ENCODE measurements around the gene UBE2U. TPM values are rescaled to one million over a fixed set of nuclear protein-coding genes. Genes with fewer than 3 reads are reported as not detected.

UBE2U gene, protein sequence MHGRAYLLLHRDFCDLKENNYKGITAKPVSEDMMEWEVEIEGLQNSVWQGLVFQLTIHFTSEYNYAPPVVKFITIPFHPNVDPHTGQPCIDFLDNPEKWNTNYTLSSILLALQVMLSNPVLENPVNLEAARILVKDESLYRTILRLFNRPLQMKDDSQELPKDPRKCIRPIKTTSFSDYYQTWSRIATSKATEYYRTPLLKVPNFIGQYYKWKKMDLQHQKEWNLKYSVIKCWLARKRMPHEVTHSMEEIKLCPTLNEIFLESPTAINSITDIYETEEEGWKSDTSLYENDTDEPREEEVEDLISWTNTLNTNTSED
- not detected for total RNA-seq

DNA sequence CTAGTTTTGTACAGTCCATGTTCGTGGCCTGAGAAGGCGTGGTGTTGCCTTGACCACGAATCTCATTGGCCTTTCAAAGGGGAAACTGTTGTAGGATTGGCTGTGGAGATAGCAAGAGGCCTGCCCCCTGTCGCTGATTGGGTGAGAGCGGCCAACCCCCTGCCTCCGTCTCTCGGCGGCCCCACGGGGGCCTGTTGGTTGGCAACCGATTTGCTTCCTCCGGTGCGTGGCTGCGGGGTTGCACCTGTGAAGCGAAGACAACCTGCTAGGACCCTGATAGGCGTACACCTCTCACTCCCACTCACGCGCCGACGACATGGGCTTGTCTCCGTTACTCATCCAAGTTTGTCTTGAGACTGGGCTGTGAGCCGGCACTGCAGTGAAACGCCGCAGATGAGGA is at the start of gene UBE2U:
UBE2U (plus strand) TSS at position 204 of the 400 bp plus-strand sequence. CDS start 428 bp downstream, outside the sequence.
- Histone ChIP-seq H3K36me3 (no peaks in the 10 kb centered on the region), H3K4me3 (no peak within 1 kb of the TSS), H3K9me3 (no peaks in the 10 kb centered on the region), H3K27ac (no peak within 1 kb of the TSS), H3K27me3 (no peaks in the 10 kb centered on the region), H3K4me1 (no peaks in the 10 kb centered on the region)
- intact Hi-C loops (cut with DNase I) = no loop called here
- DNase-seq (ENCODE audit: low spot score in 2 of 2) = no peak
- TF ChIP-seq, protein P1, sequence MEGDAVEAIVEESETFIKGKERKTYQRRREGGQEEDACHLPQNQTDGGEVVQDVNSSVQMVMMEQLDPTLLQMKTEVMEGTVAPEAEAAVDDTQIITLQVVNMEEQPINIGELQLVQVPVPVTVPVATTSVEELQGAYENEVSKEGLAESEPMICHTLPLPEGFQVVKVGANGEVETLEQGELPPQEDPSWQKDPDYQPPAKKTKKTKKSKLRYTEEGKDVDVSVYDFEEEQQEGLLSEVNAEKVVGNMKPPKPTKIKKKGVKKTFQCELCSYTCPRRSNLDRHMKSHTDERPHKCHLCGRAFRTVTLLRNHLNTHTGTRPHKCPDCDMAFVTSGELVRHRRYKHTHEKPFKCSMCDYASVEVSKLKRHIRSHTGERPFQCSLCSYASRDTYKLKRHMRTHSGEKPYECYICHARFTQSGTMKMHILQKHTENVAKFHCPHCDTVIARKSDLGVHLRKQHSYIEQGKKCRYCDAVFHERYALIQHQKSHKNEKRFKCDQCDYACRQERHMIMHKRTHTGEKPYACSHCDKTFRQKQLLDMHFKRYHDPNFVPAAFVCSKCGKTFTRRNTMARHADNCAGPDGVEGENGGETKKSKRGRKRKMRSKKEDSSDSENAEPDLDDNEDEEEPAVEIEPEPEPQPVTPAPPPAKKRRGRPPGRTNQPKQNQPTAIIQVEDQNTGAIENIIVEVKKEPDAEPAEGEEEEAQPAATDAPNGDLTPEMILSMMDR (IDR thresholded peaks at IDR 0.05) = no peak

DNA sequence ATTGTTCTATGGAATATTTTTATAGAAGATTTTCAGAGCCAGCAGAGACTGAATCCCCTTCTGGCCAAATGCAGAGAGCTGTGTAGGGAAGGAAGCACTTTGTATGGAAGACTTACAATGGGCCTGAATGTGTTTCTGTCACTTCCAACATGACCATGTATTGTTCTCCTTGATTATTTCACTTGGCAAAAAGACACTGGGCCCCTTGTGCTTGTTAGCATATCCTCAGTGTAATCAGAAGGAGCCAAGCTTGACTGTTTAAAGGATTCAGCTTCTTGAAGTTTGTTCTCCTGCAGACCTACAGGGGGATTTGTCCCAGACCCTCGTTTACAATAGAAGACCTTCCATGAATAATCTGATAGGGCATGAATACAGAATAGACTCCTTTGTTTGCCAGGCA is 48.1 kb upstream of the UBE2U start:
- no peak for DNase-seq (ENCODE audit: low spot score in 2 of 2)
- peaks cover 0 to 10% of the 10 kb centered on the region in 2 donors for H3K36me3 ChIP-seq
- H3K4me3 ChIP-seq = no peak overlapping the region
- TF ChIP-seq, protein P1 (IDR thresholded peaks at IDR 0.05) = no peak
- intact Hi-C loops (cut with DNase I) = no loop called here
- H3K27me3 ChIP-seq = no peaks in the 10 kb centered on the region
- H3K27ac ChIP-seq = no peak overlapping the region
- peaks cover 0 to 2% of the 10 kb centered on the region in 2 donors for H3K4me1 ChIP-seq
- no peaks in the 10 kb centered on the region for H3K9me3 ChIP-seq

DNA sequence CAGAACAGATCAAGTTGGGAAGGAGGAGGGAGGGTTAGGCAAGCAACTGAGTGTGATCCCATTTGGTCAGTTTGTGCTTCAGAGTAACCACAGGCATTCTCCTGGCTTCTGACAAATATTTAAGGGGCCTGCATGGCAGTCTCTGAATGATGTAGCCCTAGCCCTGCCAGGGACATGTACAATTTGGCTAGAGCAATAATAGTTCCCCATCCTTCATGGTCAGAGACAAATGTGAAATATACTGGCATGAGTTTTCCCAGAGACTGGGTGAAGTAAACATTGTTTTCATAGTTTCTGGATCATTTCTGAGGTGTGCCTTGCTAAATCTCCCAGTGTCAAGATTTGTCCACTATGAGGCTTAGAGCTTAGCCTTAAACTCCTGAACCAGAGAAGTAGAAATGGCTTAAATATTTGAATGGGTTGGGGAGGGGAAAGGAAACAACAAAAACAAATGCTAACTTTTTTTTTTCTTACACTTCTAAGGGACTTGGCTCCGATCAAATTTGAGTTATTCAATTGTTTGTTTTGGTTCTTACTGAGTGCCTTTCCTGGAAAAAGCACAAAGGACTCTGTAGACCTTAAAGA is 42.0 kb upstream of the UBE2U start:
- Histone ChIP-seq H3K9me3 (no peaks in the 10 kb centered on the region), H3K27ac (peak overlapping the region; percentile 70 to 80), H3K4me1 (peaks cover 12 to 32% of the 10 kb centered on the region in 2 donors), H3K36me3 (peaks cover 0 to 10% of the 10 kb centered on the region in 2 donors), H3K4me3 (no peak overlapping the region), H3K27me3 (no peaks in the 10 kb centered on the region)
- TF ChIP-seq, protein P1 (IDR thresholded peaks at IDR 0.05) = no peak
- peak in 1 of 2 donors; percentile 74 for DNase-seq (ENCODE audit: low spot score in 2 of 2)
- intact Hi-C loops (cut with DNase I) = loop anchor here (5.0 kb wide), 2 partner anchors 469 to 484 kb away; no protein-coding TSS in a partner anchor

DNA sequence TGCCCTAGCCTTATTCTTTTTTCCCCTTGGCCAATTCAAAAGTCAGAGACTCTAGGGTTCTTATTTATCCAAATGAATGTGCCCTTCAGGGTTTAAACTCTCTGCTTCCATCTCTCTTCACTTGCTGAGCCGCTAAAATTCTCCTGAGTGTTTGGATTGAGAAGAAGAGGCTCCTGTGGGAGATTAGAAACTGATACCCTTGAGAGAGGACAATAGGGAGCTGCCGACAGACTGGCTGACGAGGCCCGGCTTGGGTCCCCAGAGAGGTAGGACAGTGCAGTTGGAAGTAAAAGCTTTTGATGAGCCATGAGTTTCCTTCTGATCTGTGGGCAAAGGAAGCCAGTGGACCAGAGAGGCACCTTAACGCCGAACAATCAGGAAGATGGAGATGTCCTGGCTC is 41.3 kb upstream of the UBE2U start:
- DNase-seq (ENCODE audit: low spot score in 2 of 2) = no peak
- H3K4me3 ChIP-seq = no peak overlapping the region
- H3K4me1 ChIP-seq = peaks cover 12 to 32% of the 10 kb centered on the region in 2 donors
- no peaks in the 10 kb centered on the region for H3K9me3 ChIP-seq
- H3K36me3 ChIP-seq = peaks cover 0 to 10% of the 10 kb centered on the region in 2 donors
- TF ChIP-seq, protein P1 (IDR thresholded peaks at IDR 0.05) = no peak
- no peaks in the 10 kb centered on the region for H3K27me3 ChIP-seq
- intact Hi-C loops (cut with DNase I) = loop anchor here (2.0 to 5.0 kb wide), 3 partner anchors 389 to 485 kb away; no protein-coding TSS in a partner anchor
- peak overlapping the region; percentile 70 to 80 for H3K27ac ChIP-seq

DNA sequence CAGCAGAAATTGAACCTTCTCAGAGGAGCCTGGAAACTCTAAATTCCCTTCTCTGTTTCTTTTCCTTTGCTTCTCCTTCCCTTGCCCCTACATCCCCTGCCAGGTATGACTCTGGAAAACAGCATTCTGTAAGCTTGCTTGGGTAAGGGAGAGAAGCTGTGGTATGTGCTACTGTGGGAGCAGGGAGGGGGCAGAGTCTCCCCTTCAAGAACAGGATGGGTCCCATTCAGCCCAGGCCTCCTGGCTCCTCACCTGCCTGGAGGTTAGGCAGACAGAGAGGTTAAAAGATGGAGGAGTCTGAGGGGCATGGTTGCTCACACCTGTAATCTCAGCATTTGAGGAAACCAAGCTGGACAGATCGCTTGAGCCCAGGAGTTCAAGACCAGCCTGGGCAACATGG is 40.6 kb upstream of the UBE2U start:
- H3K9me3 ChIP-seq = no peaks in the 10 kb centered on the region
- no peak overlapping the region for H3K4me3 ChIP-seq
- DNase-seq (ENCODE audit: low spot score in 2 of 2) = no peak
- H3K4me1 ChIP-seq = peaks cover 12 to 34% of the 10 kb centered on the region in 2 donors
- H3K27me3 ChIP-seq = no peaks in the 10 kb centered on the region
- TF ChIP-seq, protein P1 (IDR thresholded peaks at IDR 0.05) = no peak
- intact Hi-C loops (cut with DNase I) = loop anchor here (2.0 to 5.0 kb wide), 3 partner anchors 390 to 486 kb away; no protein-coding TSS in a partner anchor
- H3K36me3 ChIP-seq = peaks cover 0 to 12% of the 10 kb centered on the region in 2 donors
- H3K27ac ChIP-seq = peak overlapping the region; percentile 70 to 80

All from ascending aorta (tissue), 2 donors.